K562 (cell line): ENCODE measurements around the gene TAS2R41. TPM values are rescaled to one million over a fixed set of nuclear protein-coding genes. Genes with fewer than 3 reads are reported as not detected.
"Not testable (repeated sequence)": the region's sequence is repeated elsewhere in the genome, so short reads cannot be mapped to it uniquely, and the experiment has no call there.

ENCODE experiments used
- ATAC-seq: fragments of 200-7000 bp; cut with Tn5 transposase; 3 replicates; pipeline ENCODE4 v1.9.1; 2020; ENCODE audit warnings: moderate library complexity
- BruUV-seq: library from RNA; stranded (reverse); fragments of 400-500 nt; replicated peaks from 2 replicates; lab custom pipeline; 2021; lab: Mats Ljungman, UMichigan
- CTCF ChIA-PET: fragments of 300-600 bp; formaldehyde crosslinking; extraction: SDS; loops from one replicate; lab custom pipeline; 2021; ENCODE audit warnings: low intra/inter-chr PET ratio; lab: Yijun Ruan, JAX
- POLR2A ChIA-PET: fragments of 300-600, 350-650 bp; sonication (Branson Sonifier 250); formaldehyde crosslinking; extraction: SDS; loops from one replicate; lab custom pipeline; 2021; ENCODE audit warnings: antibody characterized with exemption, inconsistent platforms; lab: Yijun Ruan, JAX
- DNase-seq, 4 experiments: peaks; one replicate each; pipeline versions ENCODE4 v3.0.0 to v3.0.0-alpha.2; 2011 to 2018; ENCODE audit warnings: low spot score in 3 of 4, mixed read lengths in 3 of 4; ENCODE audit errors: extremely low read depth in 1 of 4
- FAIRE-seq: peaks from 2 replicates; lab custom pipeline; 2011; peaks lifted over from hg19 to GRCh38; lab: Jason Lieb, UNC
- H2AFZ ChIP-seq: 2 replicates; pipeline ENCODE4 v1.6.0; 2011; ENCODE audit warnings: low read depth, low read length, control low read depth, inconsistent platforms
- H3K27ac ChIP-seq: fragments of 200-600 bp; 3 replicates; pipeline ENCODE4 v1.8.0; 2011; ENCODE audit warnings: low read depth, mild to moderate bottlenecking, control low read depth, inconsistent platforms, low read length, moderate library complexity, mixed read lengths; ENCODE audit errors: extremely low read depth
- H3K27me3 ChIP-seq, 2 experiments: fragments of 300-600 bp in 1 of 2; 2 replicates in 1 of 2; 3 replicates in 1 of 2; pipeline versions ENCODE4 v1.6.0 to v1.8.0; 2011; ENCODE audit warnings: inconsistent platforms in 2 of 2, low read length in 2 of 2, mild to moderate bottlenecking in 1 of 2, mixed read lengths in 1 of 2, moderate library complexity in 1 of 2; ENCODE audit not compliant: control insufficient read depth in 2 of 2, insufficient read depth in 2 of 2
- H3K36me3 ChIP-seq: fragments of 300-600 bp; 3 replicates; pipeline ENCODE4 v1.8.0; 2011; ENCODE audit warnings: mild to moderate bottlenecking, low read length, inconsistent platforms; ENCODE audit not compliant: control insufficient read depth, insufficient read depth
- H3K4me1 ChIP-seq, 2 experiments: fragments of 200-600 bp in 1 of 2; replicated peaks in 1 of 2; 2 replicates in 1 of 2; 3 replicates in 1 of 2; pipeline versions ENCODE4 v1.5.1 to v1.8.0; 2011; ENCODE audit warnings: inconsistent platforms in 2 of 2, low read length in 2 of 2, mild to moderate bottlenecking in 1 of 2, mixed read lengths in 1 of 2, moderate library complexity in 1 of 2; ENCODE audit not compliant: control insufficient read depth in 2 of 2, insufficient read depth in 2 of 2
- H3K4me2 ChIP-seq: 2 replicates; pipeline ENCODE4 v1.6.1; 2011; ENCODE audit warnings: low read length, control low read depth, inconsistent platforms, mixed read lengths; ENCODE audit not compliant: insufficient read depth
- H3K4me3 ChIP-seq: fragments of 200-600 bp; sonication (generic), shearing (Covaris generic); 2 replicates; pipeline ENCODE4 v1.5.1; 2016; ENCODE audit warnings: control low read depth, inconsistent platforms
- H3K79me2 ChIP-seq: fragments of 200-600 bp; 3 replicates; pipeline ENCODE4 v1.8.0; 2011; ENCODE audit warnings: low read length, inconsistent platforms; ENCODE audit not compliant: control insufficient read depth, insufficient read depth
- H3K9ac ChIP-seq, 2 experiments: 2 replicates each; pipeline versions ENCODE4 v1.6.0 to v1.6.1; 2011; ENCODE audit warnings: low read depth in 2 of 2, low read length in 2 of 2, control low read depth in 1 of 2, inconsistent platforms in 1 of 2, mild to moderate bottlenecking in 1 of 2, mixed read lengths in 1 of 2; ENCODE audit not compliant: insufficient read depth in 1 of 2
- H3K9me1 ChIP-seq: one replicate; pipeline ENCODE4 v1.6.0; 2011; ENCODE audit warnings: inconsistent platforms, mild to moderate bottlenecking, low read length, moderate library complexity; ENCODE audit not compliant: control insufficient read depth, insufficient read depth
- H3K9me3 ChIP-seq: replicated peaks from 2 replicates; pipeline ENCODE4 v1.5.1; 2011; ENCODE audit warnings: low read depth, low read length, inconsistent platforms; ENCODE audit not compliant: control insufficient read depth, insufficient read depth
- H4K20me1 ChIP-seq: replicated peaks from 2 replicates; pipeline ENCODE4 v1.6.1; 2011; ENCODE audit warnings: low read length, inconsistent platforms, mixed read lengths; ENCODE audit not compliant: control insufficient read depth, insufficient read depth
- DACH1 ChIP-seq: fragments of 450-650 bp; IDR thresholded peaks from 2 replicates; pipeline ENCODE4 v1.6.1; 2018; ENCODE audit not compliant: partially characterized antibody
- TFAM ChIP-seq: fragments of 250-450 bp; sonication (Bioruptor Pico); conservative IDR thresholded peaks from 2 replicates; pipeline ENCODE4 v1.5.0; 2021; ENCODE audit warnings: mild to moderate bottlenecking, moderate library complexity
- WGBS: fragments of 100-300 bp; shearing (Covaris generic); methylation state at CpG from one replicate; pipeline ENCODE4 v1.1.6; 2016; ENCODE audit warnings: low coverage, mixed read lengths; ENCODE audit not compliant: insufficient coverage; ENCODE audit errors: missing lambda C conversion rate; 5-methylcytosine and 5-hydroxymethylcytosine counted together
- in situ Hi-C: fragments of 300-500 bp; cut with MboI; formaldehyde crosslinking; loops from 4 replicates; pipeline ENCODE4 v1.15.0; 2018; ENCODE audit warnings: inconsistent platforms, mixed read lengths
- intact Hi-C: fragments of 100-400 bp; cut with micrococcal nuclease; formaldehyde crosslinking; loops from 2 replicates; pipeline ENCODE4 v1.14.2; 2022
- polyA plus RNA-seq, 8 experiments: library from polyadenylated mRNA; depleted of rRNA in 4 of 8; stranded (reverse) in 5 of 8; unstranded in 3 of 8; fragments of >200 nt; fragmentation: Nextera tagmentation in 2 of 8; fragmentation: Illumina TruSeq in 1 of 8; extraction: Ambion mirVana in 2 of 8; extraction: Trizol in 1 of 8; gene quantifications; 2 replicates each; pipeline versions ENCODE4 v1.2.1 to v1.2.3, GENCODE V29; 2011 to 2014; ENCODE audit warnings: inconsistent platforms in 1 of 8, missing spikeins in 1 of 8
- total RNA-seq, 7 experiments: library from RNA; depleted of rRNA in 6 of 7; stranded (reverse); fragments of >200 nt in 6 of 7; fragmentation: Illumina TruSeq in 2 of 7; extraction: Trizol in 2 of 7; gene quantifications; 2 replicates each; pipeline versions ENCODE4 v1.2.1 to v1.2.3, GENCODE V29; 2011 to 2021; ENCODE audit warnings: low replicate concordance in 1 of 7
- TF ChIP-seq, protein P1 (sequence below): fragments of 200-600 bp; sonication (generic); IDR thresholded peaks from one replicate; pipeline ENCODE4 v1.6.1; 2012; ENCODE audit warnings: mild to moderate bottlenecking, low read depth, low read length, inconsistent platforms

Gene TAS2R41
- total and polyA plus RNA-seq, 9 of the 15 experiments (the other 6 are each of a cell fraction or from before 2014, with no cell fraction given), result not detected

DNA sequence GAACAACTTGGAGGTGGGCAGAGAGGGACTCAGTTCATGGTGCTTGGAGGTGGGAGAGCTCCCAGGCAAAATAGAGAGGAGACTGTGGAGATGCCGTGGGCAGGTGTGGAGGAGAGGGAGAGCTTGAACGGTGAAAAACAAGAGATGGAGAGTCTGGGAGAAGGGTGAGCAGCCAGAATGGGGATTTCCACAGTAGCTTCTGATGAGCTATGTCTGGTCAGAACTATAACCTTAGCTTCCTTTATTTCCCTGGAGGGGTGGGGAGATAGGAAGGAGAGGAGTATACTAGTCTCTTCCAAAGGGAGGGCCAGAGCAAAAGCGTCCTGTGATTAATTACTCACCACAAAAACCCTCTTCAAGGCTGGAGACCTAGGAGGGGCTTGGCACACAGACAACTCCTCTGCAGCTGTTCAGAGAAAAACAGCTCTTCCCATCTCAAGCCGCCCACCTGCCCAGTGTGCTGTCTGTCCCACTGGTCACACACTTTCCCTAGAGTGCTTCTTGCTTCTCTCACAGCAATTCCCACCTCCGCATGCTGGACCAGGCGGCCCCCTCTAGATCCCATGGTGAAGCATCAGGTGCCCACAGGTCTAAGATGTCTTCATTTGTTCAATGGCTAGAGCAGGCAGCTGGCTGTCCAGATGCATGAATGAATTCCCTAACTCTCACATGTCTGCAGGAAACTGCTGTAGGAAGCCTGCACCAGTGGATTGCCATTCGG is 41.9 kb downstream of the TAS2R41 start (continued):
- TF ChIP-seq, protein P1, sequence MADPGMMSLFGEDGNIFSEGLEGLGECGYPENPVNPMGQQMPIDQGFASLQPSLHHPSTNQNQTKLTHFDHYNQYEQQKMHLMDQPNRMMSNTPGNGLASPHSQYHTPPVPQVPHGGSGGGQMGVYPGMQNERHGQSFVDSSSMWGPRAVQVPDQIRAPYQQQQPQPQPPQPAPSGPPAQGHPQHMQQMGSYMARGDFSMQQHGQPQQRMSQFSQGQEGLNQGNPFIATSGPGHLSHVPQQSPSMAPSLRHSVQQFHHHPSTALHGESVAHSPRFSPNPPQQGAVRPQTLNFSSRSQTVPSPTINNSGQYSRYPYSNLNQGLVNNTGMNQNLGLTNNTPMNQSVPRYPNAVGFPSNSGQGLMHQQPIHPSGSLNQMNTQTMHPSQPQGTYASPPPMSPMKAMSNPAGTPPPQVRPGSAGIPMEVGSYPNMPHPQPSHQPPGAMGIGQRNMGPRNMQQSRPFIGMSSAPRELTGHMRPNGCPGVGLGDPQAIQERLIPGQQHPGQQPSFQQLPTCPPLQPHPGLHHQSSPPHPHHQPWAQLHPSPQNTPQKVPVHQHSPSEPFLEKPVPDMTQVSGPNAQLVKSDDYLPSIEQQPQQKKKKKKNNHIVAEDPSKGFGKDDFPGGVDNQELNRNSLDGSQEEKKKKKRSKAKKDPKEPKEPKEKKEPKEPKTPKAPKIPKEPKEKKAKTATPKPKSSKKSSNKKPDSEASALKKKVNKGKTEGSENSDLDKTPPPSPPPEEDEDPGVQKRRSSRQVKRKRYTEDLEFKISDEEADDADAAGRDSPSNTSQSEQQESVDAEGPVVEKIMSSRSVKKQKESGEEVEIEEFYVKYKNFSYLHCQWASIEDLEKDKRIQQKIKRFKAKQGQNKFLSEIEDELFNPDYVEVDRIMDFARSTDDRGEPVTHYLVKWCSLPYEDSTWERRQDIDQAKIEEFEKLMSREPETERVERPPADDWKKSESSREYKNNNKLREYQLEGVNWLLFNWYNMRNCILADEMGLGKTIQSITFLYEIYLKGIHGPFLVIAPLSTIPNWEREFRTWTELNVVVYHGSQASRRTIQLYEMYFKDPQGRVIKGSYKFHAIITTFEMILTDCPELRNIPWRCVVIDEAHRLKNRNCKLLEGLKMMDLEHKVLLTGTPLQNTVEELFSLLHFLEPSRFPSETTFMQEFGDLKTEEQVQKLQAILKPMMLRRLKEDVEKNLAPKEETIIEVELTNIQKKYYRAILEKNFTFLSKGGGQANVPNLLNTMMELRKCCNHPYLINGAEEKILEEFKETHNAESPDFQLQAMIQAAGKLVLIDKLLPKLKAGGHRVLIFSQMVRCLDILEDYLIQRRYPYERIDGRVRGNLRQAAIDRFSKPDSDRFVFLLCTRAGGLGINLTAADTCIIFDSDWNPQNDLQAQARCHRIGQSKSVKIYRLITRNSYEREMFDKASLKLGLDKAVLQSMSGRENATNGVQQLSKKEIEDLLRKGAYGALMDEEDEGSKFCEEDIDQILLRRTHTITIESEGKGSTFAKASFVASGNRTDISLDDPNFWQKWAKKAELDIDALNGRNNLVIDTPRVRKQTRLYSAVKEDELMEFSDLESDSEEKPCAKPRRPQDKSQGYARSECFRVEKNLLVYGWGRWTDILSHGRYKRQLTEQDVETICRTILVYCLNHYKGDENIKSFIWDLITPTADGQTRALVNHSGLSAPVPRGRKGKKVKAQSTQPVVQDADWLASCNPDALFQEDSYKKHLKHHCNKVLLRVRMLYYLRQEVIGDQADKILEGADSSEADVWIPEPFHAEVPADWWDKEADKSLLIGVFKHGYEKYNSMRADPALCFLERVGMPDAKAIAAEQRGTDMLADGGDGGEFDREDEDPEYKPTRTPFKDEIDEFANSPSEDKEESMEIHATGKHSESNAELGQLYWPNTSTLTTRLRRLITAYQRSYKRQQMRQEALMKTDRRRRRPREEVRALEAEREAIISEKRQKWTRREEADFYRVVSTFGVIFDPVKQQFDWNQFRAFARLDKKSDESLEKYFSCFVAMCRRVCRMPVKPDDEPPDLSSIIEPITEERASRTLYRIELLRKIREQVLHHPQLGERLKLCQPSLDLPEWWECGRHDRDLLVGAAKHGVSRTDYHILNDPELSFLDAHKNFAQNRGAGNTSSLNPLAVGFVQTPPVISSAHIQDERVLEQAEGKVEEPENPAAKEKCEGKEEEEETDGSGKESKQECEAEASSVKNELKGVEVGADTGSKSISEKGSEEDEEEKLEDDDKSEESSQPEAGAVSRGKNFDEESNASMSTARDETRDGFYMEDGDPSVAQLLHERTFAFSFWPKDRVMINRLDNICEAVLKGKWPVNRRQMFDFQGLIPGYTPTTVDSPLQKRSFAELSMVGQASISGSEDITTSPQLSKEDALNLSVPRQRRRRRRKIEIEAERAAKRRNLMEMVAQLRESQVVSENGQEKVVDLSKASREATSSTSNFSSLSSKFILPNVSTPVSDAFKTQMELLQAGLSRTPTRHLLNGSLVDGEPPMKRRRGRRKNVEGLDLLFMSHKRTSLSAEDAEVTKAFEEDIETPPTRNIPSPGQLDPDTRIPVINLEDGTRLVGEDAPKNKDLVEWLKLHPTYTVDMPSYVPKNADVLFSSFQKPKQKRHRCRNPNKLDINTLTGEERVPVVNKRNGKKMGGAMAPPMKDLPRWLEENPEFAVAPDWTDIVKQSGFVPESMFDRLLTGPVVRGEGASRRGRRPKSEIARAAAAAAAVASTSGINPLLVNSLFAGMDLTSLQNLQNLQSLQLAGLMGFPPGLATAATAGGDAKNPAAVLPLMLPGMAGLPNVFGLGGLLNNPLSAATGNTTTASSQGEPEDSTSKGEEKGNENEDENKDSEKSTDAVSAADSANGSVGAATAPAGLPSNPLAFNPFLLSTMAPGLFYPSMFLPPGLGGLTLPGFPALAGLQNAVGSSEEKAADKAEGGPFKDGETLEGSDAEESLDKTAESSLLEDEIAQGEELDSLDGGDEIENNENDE, result no peak
- no peak for TF ChIP-seq DACH1
- TF ChIP-seq TFAM, result no peak
- TF ChIP-seq, all 486 proteins: peak for 0

DNA sequence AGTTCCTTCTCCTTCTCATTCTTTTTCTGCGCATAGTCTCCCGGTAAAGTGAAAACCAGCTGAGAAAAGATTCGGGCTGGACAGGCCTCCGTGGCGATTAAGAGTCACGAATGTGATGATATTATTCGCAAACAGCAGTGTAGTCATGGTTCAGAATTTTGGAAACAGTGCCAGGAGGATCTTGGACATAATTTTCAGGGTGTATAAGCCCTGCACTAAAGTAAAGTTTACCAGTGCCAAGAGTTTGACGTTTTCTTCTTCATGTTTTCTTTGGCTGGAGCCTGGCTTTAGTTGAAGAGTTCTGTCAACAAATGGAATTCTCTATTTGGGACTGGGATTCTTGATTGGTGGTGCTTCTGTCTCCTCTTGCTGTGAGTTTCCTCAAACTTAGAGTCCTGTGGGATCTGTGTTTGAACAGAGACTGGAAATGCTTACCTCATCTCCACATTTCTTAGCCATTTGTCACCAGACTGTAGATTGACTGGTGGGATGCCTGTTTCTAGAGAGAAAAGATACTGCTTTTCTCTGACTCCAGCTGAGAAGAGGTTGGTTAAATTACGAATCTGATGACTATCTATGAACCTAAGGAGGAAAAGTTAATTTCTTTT is 44.7 kb downstream of the TAS2R41 start:
- H3K4me2 ChIP-seq, H3K9me1 ChIP-seq, H3K4me1 ChIP-seq, H3K9me3 ChIP-seq, CTCF ChIA-PET, H3K4me3 ChIP-seq, H3K9ac ChIP-seq, H3K79me2 ChIP-seq, DNase-seq, H4K20me1 ChIP-seq, BruUV-seq, intact Hi-C loops, H2AFZ ChIP-seq, H3K36me3 ChIP-seq, POLR2A ChIA-PET, H3K27ac ChIP-seq: not testable (repeated sequence)
- WGBS, result no CpG with 5 or more reads among the region's 9 CpGs
- H3K27me3 ChIP-seq, result peaks cover 26 to 27% of the 10 kb centered on the region in 2 experiments; a peak in 4 of 5 replicates
- peak; percentile 83 for ATAC-seq
- peak; percentile 86 for FAIRE-seq
- in situ Hi-C loops, result loop anchor here (5.0 kb wide), 1 partner anchor 280 kb away; no protein-coding TSS in a partner anchor
